ENCODE data around the gene IQSEC1.

Gene IQSEC1

DNA sequence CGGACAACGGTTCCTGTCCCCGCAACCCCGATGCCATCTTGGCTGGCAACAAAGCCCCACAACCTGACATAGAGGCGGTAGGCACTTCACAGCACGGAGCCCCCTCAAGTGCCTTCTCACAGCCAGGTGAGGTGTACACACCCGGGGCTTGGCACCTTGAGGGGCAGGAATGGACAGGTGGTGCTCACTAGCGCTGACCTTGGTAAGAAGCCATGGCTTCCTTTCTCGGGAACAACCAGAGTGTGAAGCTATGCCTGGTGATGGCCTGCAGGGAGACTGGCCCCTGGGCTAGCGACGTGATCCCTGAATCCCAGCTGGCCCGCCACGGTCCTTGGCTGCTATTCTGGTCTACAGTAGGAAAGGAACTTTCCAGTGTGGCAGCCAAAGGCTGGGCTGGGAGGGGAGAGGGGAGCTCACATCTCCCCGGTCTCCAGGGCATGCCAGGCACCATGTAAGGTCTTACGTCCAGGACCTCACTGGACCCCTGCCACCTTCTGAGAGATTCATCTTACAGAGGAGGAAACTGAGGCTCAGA, 161.3 kb downstream of the IQSEC1 start:
- no peak overlapping the region for H4K91ac ChIP-seq (ENCODE audit: low read length)

DNA sequence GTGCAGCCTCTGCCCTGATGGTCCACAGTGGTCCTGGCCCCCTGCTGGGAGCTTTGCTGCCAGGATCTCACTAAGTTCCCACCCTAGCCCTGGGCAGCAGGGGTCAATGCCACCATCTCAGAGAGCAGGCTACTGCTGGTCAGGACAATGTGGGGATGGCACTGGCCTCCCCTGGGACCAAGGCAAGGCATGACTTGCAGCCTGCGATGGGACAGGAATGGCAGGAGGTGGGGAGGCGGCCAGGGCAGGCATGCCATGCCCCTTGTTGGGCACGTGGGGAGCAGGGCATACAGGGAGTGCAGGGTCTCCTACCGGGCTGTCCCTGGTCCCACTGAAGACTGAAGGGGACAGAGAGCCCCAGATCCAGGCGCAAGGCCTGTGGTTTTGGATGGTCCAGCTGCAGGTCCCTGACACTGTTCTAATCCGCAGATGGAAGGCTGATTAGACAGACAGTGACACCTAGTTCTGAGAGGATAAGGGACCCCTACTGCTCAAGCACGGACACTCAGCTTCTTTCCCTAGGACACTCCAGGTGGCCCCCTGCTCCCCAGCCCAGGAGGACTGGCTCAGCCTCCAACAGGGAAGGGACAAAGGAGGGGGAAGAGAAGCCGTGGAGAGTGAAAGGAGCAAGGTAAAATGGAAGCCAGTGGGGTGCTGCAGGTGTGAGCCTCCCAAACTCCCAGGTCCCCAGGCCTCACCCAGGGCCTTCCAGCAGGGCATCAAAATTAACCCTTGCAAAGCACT, 162.7 kb downstream of the IQSEC1 start:
- no peak overlapping the region for H3K14ac ChIP-seq (ENCODE audit: low read length in 2 of 2)
- H2AFZ ChIP-seq (ENCODE audit: low read depth, low read length): no peak overlapping the region
- peaks cover 7% of the 10 kb centered on the region for H3K79me1 ChIP-seq (replicated peaks; ENCODE audit: low read length, poor library complexity, severe bottlenecking)
- DNase-seq: no peak
- H4K91ac ChIP-seq (ENCODE audit: low read length): no peak overlapping the region
- H3K4ac ChIP-seq (ENCODE audit: low read depth in 1 of 2, low read length in 2 of 2): no peak overlapping the region
- no peak overlapping the region for H3K18ac ChIP-seq (ENCODE audit: low read depth in 1 of 2, low read length in 2 of 2)
- no peak overlapping the region for H2BK120ac ChIP-seq (ENCODE audit: low read depth, low read length)
- no peak overlapping the region for H4K8ac ChIP-seq (ENCODE audit: low read length)
- H2BK15ac ChIP-seq (ENCODE audit: low read depth, poor library complexity, severe bottlenecking): no peak overlapping the region
- H3K27ac ChIP-seq (ENCODE audit: low read length, poor library complexity, severe bottlenecking): no peak overlapping the region
- H3K4me2 ChIP-seq (ENCODE audit: low read length, poor library complexity, severe bottlenecking): no peak overlapping the region
- H3K9ac ChIP-seq (ENCODE audit: low read length): no peak overlapping the region
- no peak overlapping the region for H2BK12ac ChIP-seq (ENCODE audit: low read length in 2 of 2)
- H3K23ac ChIP-seq (ENCODE audit: low read length in 2 of 2): no peak overlapping the region
- no peaks in the 10 kb centered on the region for H3K9me3 ChIP-seq (ENCODE audit: control insufficient read depth, low read length)
- H2AK5ac ChIP-seq (ENCODE audit: low read length, severe bottlenecking): no peak overlapping the region
- peaks cover 81 to 94% of the 10 kb centered on the region in 2 experiments for H3K36me3 ChIP-seq (ENCODE audit: control insufficient read depth in 1 of 2, insufficient read depth in 2 of 2, low read depth in 1 of 2, low read length in 2 of 2)
- 95% methylated on average over 7 of the region's 8 CpGs for WGBS
- no peaks in the 10 kb centered on the region for H3K27me3 ChIP-seq (ENCODE audit: control insufficient read depth in 1 of 2, insufficient read depth in 1 of 2, low read length in 2 of 2)
- peaks cover 2% of the 10 kb centered on the region for H3K4me1 ChIP-seq (ENCODE audit: control insufficient read depth, insufficient read depth, low read depth, low read length)
- H3K4me3 ChIP-seq (ENCODE audit: insufficient read depth in 1 of 2, low read depth in 1 of 2, low read length in 2 of 2): no peak overlapping the region
- H2BK5ac ChIP-seq (ENCODE audit: low read depth, low read length, poor library complexity, severe bottlenecking): no peak overlapping the region

More for the DNA sequence above, 161.3 kb downstream of the IQSEC1 start:
- H3K23ac ChIP-seq (ENCODE audit: low read length in 2 of 2): no peak overlapping the region
- no peak overlapping the region for H3K14ac ChIP-seq (ENCODE audit: low read length in 2 of 2)
- H2BK120ac ChIP-seq (ENCODE audit: low read depth, low read length): no peak overlapping the region
- WGBS: 97% methylated on average over 15 of the region's 15 CpGs
- H2AK5ac ChIP-seq (ENCODE audit: low read length, severe bottlenecking): no peak overlapping the region
- no peak overlapping the region for H3K9ac ChIP-seq (ENCODE audit: low read length)
- no peak overlapping the region for H3K18ac ChIP-seq (ENCODE audit: low read depth in 1 of 2, low read length in 2 of 2)
- H3K79me1 ChIP-seq (replicated peaks; ENCODE audit: low read length, poor library complexity, severe bottlenecking): peaks cover 11% of the 10 kb centered on the region
- no peak overlapping the region for H3K4ac ChIP-seq (ENCODE audit: low read depth in 1 of 2, low read length in 2 of 2)
- H2AFZ ChIP-seq (ENCODE audit: low read depth, low read length): no peak overlapping the region
- H3K4me2 ChIP-seq (ENCODE audit: low read length, poor library complexity, severe bottlenecking): no peak overlapping the region
- H3K27me3 ChIP-seq (ENCODE audit: control insufficient read depth in 1 of 2, insufficient read depth in 1 of 2, low read length in 2 of 2): no peaks in the 10 kb centered on the region
- H2BK15ac ChIP-seq (ENCODE audit: low read depth, poor library complexity, severe bottlenecking): no peak overlapping the region
- no peak overlapping the region for H2BK12ac ChIP-seq (ENCODE audit: low read length in 2 of 2)
- H3K9me3 ChIP-seq (ENCODE audit: control insufficient read depth, low read length): no peaks in the 10 kb centered on the region
- no peak for DNase-seq
- H4K8ac ChIP-seq (ENCODE audit: low read length): no peak overlapping the region
- H3K27ac ChIP-seq (ENCODE audit: low read length, poor library complexity, severe bottlenecking): no peak overlapping the region
- H3K4me3 ChIP-seq (ENCODE audit: insufficient read depth in 1 of 2, low read depth in 1 of 2, low read length in 2 of 2): no peak overlapping the region
- peaks cover 75 to 95% of the 10 kb centered on the region in 2 experiments for H3K36me3 ChIP-seq (ENCODE audit: control insufficient read depth in 1 of 2, insufficient read depth in 2 of 2, low read depth in 1 of 2, low read length in 2 of 2)
- H3K4me1 ChIP-seq (ENCODE audit: control insufficient read depth, insufficient read depth, low read depth, low read length): no peaks in the 10 kb centered on the region
- H2BK5ac ChIP-seq (ENCODE audit: low read depth, low read length, poor library complexity, severe bottlenecking): no peak overlapping the region

DNA sequence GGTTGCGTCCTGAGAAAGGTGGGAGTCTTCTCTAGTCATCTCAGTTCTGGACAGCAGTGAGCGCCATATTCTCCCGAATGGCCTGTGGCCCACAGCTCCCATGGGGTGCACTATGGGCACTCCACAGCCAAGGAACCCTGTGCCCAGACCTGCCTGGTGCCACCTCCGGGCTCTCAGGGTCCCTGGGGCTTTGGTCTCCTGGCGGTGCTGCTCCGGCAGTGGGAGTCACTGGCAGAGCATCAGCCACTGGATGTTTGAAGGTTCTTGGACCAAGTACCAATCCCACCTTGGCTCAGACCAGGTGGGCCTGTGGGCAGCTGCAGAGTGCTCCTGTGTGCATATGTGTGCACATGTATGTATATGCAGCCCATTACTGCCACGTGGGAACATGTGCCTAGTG, 163.5 kb downstream of the IQSEC1 start:
- WGBS: 93% methylated on average over 7 of the region's 7 CpGs

DNA sequence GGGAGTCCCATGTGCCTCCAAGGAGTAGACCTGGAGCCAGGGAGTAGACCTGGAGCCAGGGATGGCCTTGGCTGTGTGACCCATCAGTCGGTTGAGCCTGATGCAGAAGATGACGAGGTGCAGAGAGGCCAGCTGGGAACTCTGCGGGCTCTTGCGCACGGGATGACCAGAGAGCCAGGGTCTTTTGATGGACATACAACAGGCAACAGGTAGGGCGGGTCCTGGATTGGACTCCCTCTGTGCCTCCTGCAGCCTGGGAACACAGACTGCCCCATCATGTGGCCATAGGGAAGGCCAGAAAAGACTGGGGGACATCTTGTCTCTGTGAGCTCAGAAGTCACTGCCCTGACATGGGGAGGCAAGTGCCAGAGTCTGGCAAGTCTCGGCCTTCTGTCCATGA, 164.4 kb downstream of the IQSEC1 start:
- no peak overlapping the region for H2AFZ ChIP-seq (ENCODE audit: low read depth, low read length)
- no peak overlapping the region for H4K91ac ChIP-seq (ENCODE audit: low read length)
- H2AK5ac ChIP-seq (ENCODE audit: low read length, severe bottlenecking): no peak overlapping the region
- H2BK12ac ChIP-seq (ENCODE audit: low read length in 2 of 2): no peak overlapping the region
- H3K36me3 ChIP-seq (ENCODE audit: control insufficient read depth in 1 of 2, insufficient read depth in 2 of 2, low read depth in 1 of 2, low read length in 2 of 2): peaks cover 85 to 94% of the 10 kb centered on the region in 2 experiments
- no peak overlapping the region for H3K18ac ChIP-seq (ENCODE audit: low read depth in 1 of 2, low read length in 2 of 2)
- no peak overlapping the region for H2BK15ac ChIP-seq (ENCODE audit: low read depth, poor library complexity, severe bottlenecking)
- no peak overlapping the region for H3K27ac ChIP-seq (ENCODE audit: low read length, poor library complexity, severe bottlenecking)
- no peak for DNase-seq
- no peak overlapping the region for H2BK5ac ChIP-seq (ENCODE audit: low read depth, low read length, poor library complexity, severe bottlenecking)
- no peaks in the 10 kb centered on the region for H3K27me3 ChIP-seq (ENCODE audit: control insufficient read depth in 1 of 2, insufficient read depth in 1 of 2, low read length in 2 of 2)
- H3K4me1 ChIP-seq (ENCODE audit: control insufficient read depth, insufficient read depth, low read depth, low read length): peaks cover 3% of the 10 kb centered on the region
- WGBS: 95% methylated on average over 7 of the region's 7 CpGs
- H3K14ac ChIP-seq (ENCODE audit: low read length in 2 of 2): no peak overlapping the region
- H3K4ac ChIP-seq (ENCODE audit: low read depth in 1 of 2, low read length in 2 of 2): no peak overlapping the region
- no peaks in the 10 kb centered on the region for H3K9me3 ChIP-seq (ENCODE audit: control insufficient read depth, low read length)
- H2BK120ac ChIP-seq (ENCODE audit: low read depth, low read length): no peak overlapping the region
- no peak overlapping the region for H3K9ac ChIP-seq (ENCODE audit: low read length)
- H3K23ac ChIP-seq (ENCODE audit: low read length in 2 of 2): no peak overlapping the region
- no peak overlapping the region for H4K8ac ChIP-seq (ENCODE audit: low read length)
- H3K4me2 ChIP-seq (ENCODE audit: low read length, poor library complexity, severe bottlenecking): no peak overlapping the region
- peaks cover 3% of the 10 kb centered on the region for H3K79me1 ChIP-seq (replicated peaks; ENCODE audit: low read length, poor library complexity, severe bottlenecking)
- no peak overlapping the region for H3K4me3 ChIP-seq (ENCODE audit: insufficient read depth in 1 of 2, low read depth in 1 of 2, low read length in 2 of 2)

More for the DNA sequence above, 163.5 kb downstream of the IQSEC1 start:
- Histone ChIP-seq H2BK5ac (ENCODE audit: low read depth, low read length, poor library complexity, severe bottlenecking) (no peak overlapping the region), H3K27me3 (ENCODE audit: control insufficient read depth in 1 of 2, insufficient read depth in 1 of 2, low read length in 2 of 2) (no peaks in the 10 kb centered on the region), H3K4me3 (ENCODE audit: insufficient read depth in 1 of 2, low read depth in 1 of 2, low read length in 2 of 2) (no peak overlapping the region), H3K4me2 (ENCODE audit: low read length, poor library complexity, severe bottlenecking) (no peak overlapping the region), H3K36me3 (ENCODE audit: control insufficient read depth in 1 of 2, insufficient read depth in 2 of 2, low read depth in 1 of 2, low read length in 2 of 2) (peaks cover 88 to 94% of the 10 kb centered on the region in 2 experiments), H2AFZ (ENCODE audit: low read depth, low read length) (no peak overlapping the region), H3K4me1 (ENCODE audit: control insufficient read depth, insufficient read depth, low read depth, low read length) (peaks cover 3% of the 10 kb centered on the region), H3K23ac (ENCODE audit: low read length in 2 of 2) (no peak overlapping the region), H3K9me3 (ENCODE audit: control insufficient read depth, low read length) (no peaks in the 10 kb centered on the region), H3K9ac (ENCODE audit: low read length) (no peak overlapping the region), H2BK15ac (ENCODE audit: low read depth, poor library complexity, severe bottlenecking) (no peak overlapping the region), H3K79me1 (replicated peaks; ENCODE audit: low read length, poor library complexity, severe bottlenecking) (peaks cover 6% of the 10 kb centered on the region), H3K4ac (ENCODE audit: low read depth in 1 of 2, low read length in 2 of 2) (no peak overlapping the region), H3K27ac (ENCODE audit: low read length, poor library complexity, severe bottlenecking) (no peak overlapping the region), H2AK5ac (ENCODE audit: low read length, severe bottlenecking) (no peak overlapping the region), H4K8ac (ENCODE audit: low read length) (no peak overlapping the region), H4K91ac (ENCODE audit: low read length) (no peak overlapping the region), H3K18ac (ENCODE audit: low read depth in 1 of 2, low read length in 2 of 2) (no peak overlapping the region), H2BK12ac (ENCODE audit: low read length in 2 of 2) (no peak overlapping the region), H2BK120ac (ENCODE audit: low read depth, low read length) (no peak overlapping the region), H3K14ac (ENCODE audit: low read length in 2 of 2) (no peak overlapping the region)
- no peak for DNase-seq

Data from mesenchymal stem cell (in vitro differentiated cells and primary cell).